ENCODE results near the gene PRRC2A.

The PRRC2A gene

DNA sequence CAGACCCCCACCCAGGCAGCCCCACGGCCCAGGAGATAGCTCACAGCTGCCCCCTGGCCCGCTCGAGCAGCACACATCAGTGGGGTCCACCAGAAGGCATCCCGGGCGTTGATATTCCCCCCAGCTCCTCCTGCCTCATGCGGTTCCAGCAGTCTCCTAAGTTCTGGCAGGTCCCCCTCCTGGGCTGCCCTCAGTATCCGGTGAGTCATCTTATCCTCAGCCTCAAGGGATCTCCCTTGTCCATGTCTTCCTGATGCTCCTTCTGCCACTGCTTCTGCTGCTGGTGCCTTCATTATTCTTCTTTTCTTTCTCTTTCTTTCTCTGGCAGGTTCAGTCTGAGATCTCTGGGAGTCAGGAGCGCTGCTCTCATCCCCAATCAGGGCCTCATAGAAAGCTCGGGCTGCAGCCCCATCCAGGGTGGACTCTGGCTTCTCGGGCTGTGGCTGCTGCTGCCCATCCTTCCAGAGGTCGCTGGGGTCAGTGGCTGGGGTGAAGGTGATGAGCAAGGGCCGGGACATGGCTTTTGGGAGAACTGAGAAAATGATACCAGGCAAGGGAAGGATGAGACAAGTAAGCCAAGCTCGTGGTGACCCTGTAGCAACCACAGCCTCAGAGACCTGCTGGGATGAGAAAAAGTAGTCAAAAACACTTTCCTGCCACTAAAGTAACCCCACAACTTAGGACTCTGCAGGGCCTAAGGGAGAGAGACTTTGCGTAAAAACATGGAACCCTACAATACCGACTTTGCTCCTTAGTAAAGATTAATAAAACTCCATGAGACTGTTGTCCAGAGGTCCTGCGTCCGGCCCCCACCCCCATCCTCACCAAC lies 43.7 kb downstream of the PRRC2A start:
- Histone ChIP-seq H3K36me3 (ENCODE audit: insufficient read depth, low read length) (peaks cover 47% of the 10 kb centered on the region), H3K9me3 (ENCODE audit: low read length) (no peaks in the 10 kb centered on the region), H3K27me3 (ENCODE audit: insufficient read depth, low read length) (no peaks in the 10 kb centered on the region), H3K4me3 (ENCODE audit: low read length) (peak overlapping the region; percentile 63), H2AFZ (ENCODE audit: low read depth, low read length) (peak overlapping the region; percentile 46), H3K4me1 (ENCODE audit: insufficient read depth, low read length) (peaks cover 38% of the 10 kb centered on the region)

DNA sequence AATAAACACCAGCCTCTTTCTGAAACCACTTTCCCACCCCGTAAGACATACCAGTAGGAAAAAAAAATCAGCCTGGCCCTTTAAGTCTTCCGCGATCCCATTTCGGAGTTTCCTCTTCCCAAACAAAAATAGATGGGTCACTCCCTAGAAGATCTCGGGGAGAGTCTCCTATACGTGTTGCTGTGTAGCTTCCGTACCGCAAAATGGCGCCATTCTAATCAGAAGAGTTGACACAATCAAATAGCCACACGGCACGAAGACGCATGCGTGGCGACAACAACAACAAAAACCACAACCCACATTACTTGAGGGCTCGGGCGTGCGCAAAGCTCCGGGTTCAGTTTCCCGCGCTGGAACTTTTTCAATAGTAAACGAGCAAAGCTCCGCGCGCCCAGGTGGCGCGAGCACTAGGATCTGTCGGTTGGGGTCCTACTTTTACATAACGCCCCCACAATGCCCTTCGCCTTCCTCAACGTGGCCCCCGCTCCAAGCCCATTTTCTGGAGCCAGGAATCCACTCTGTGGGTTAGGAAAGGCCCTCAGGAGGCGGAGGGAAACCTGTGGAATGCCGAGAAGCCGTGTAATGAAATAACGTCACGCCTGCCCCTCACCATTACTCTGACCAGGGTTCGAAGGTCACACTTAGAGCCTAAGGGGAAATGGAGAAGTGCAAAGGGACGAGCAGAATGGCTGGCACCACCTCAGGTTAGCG lies 44.4 kb downstream of the PRRC2A start, which contains the start of gene GPANK1:
Gene GPANK1, minus strand, starts transcription at position 208 of the 711 bp plus-strand sequence. CDS start 519 bp downstream, outside the sequence.
- Histone ChIP-seq H2AFZ (ENCODE audit: low read depth, low read length) (peak within 1 kb of the TSS; percentile 46), H3K4me1 (ENCODE audit: insufficient read depth, low read length) (peaks cover 31% of the 10 kb centered on the region), H3K9me3 (ENCODE audit: low read length) (no peaks in the 10 kb centered on the region), H3K4me3 (ENCODE audit: low read length) (peak within 1 kb of the TSS; percentile 63), H3K27me3 (ENCODE audit: insufficient read depth, low read length) (no peaks in the 10 kb centered on the region), H3K36me3 (ENCODE audit: insufficient read depth, low read length) (peaks cover 54% of the 10 kb centered on the region)

DNA sequence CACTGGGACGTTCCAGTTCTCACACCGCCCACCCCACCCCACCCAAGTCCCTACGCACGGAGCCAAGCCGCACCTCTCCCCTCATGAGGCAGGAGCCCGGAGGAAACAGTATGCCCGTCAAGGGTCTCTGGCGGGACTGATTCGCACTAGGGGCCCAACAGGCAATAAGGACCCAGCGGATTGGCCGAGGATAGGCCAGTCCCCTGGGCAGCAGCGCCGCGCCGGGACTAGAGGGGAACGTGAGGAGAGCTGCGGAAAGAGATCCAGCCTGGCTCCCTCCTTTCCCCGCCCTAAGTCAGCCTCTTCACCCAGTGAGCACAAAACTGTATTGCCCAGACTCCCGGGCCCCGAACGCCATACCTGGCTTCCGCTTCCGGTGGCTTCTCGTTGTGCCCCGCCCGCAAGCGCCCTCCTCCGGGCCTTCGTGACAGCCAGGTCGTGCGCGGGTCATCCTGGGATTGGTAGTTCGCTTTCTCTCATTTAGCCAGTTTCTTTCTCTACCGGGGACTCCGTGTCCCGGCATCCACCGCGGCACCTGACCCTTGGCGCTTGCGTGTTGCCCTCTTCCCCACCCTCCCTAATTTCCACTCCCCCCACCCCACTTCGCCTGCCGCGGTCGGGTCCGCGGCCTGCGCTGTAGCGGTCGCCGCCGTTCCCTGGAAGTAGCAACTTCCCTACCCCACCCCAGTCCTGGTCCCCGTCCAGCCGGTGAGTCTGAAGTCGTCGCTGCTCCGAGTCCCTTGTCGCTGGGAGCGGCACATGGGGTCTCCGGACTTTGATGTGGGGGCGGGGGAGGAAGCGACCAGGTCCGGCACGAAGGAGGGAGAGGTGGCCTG lies 45.2 kb downstream of the PRRC2A start, which contains the start of gene CSNK2B:
Gene CSNK2B, plus strand, starts transcription at position 580 of the 836 bp plus-strand sequence. CDS start 752 bp downstream, outside the sequence.
- Histone ChIP-seq H2AFZ (ENCODE audit: low read depth, low read length) (peak within 1 kb of the TSS; percentile 46), H3K36me3 (ENCODE audit: insufficient read depth, low read length) (peaks cover 62% of the 10 kb centered on the region), H3K9me3 (ENCODE audit: low read length) (no peaks in the 10 kb centered on the region), H3K4me3 (ENCODE audit: low read length) (peak within 1 kb of the TSS; percentile 63), H3K27me3 (ENCODE audit: insufficient read depth, low read length) (no peaks in the 10 kb centered on the region), H3K4me1 (ENCODE audit: insufficient read depth, low read length) (peaks cover 26% of the 10 kb centered on the region)

DNA sequence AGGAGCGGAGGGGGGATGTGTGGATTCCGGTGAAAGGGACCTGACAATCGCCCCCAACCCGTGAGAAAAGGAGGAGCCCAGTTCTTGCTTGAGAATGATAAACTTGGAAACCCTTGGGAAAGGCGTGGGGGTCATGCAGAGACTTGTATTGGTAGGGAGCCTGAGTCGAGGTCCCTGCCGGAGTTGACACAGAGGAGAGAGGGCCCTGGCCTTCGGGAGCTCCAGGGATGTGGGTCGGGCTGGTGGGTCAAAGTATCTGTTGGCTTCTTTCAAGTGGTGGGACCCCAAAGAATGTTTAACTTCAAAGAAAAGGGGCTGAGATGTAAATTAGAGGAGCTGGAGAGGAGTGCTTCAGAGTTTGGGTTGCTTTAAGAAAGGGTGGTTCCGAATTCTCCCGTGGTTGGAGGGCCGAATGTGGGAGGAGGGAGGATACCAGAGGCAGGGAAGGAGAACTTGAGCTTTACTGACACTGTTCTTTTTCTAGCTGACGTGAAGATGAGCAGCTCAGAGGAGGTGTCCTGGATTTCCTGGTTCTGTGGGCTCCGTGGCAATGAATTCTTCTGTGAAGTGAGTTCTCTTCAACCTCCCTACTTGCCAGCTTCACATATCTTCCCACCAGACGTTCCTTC lies 45.9 kb downstream of the PRRC2A start:
- Histone ChIP-seq H3K36me3 (ENCODE audit: insufficient read depth, low read length) (peaks cover 68% of the 10 kb centered on the region), H3K27me3 (ENCODE audit: insufficient read depth, low read length) (no peaks in the 10 kb centered on the region), H3K4me1 (ENCODE audit: insufficient read depth, low read length) (peaks cover 22% of the 10 kb centered on the region), H3K4me3 (ENCODE audit: low read length) (peak overlapping the region; percentile 63), H2AFZ (ENCODE audit: low read depth, low read length) (no peak overlapping the region), H3K9me3 (ENCODE audit: low read length) (no peaks in the 10 kb centered on the region)

DNA sequence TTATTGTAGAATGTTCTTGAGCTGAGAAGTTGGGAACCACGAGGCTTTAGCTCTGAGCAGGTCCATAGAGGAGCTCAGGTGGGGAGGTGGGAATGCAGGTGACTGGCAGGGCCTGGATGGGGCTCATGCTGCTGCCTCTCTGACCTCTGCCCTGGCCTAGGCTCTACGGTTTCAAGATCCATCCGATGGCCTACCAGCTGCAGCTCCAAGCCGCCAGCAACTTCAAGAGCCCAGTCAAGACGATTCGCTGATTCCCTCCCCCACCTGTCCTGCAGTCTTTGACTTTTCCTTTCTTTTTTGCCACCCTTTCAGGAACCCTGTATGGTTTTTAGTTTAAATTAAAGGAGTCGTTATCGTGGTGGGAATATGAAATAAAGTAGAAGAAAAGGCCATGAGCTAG lies 49.2 kb downstream of the PRRC2A start, which contains the start of gene LY6G5B:
Gene LY6G5B, plus strand, starts transcription at position 301 of the 400 bp plus-strand sequence. CDS start 975 bp downstream, outside the sequence.
- Histone ChIP-seq H3K9me3 (ENCODE audit: low read length) (no peaks in the 10 kb centered on the region), H3K27me3 (ENCODE audit: insufficient read depth, low read length) (no peaks in the 10 kb centered on the region), H3K36me3 (ENCODE audit: insufficient read depth, low read length) (peaks cover 60% of the 10 kb centered on the region), H2AFZ (ENCODE audit: low read depth, low read length) (no peak within 1 kb of the TSS), H3K4me3 (ENCODE audit: low read length) (no peak within 1 kb of the TSS), H3K4me1 (ENCODE audit: insufficient read depth, low read length) (peaks cover 7% of the 10 kb centered on the region)

DNA sequence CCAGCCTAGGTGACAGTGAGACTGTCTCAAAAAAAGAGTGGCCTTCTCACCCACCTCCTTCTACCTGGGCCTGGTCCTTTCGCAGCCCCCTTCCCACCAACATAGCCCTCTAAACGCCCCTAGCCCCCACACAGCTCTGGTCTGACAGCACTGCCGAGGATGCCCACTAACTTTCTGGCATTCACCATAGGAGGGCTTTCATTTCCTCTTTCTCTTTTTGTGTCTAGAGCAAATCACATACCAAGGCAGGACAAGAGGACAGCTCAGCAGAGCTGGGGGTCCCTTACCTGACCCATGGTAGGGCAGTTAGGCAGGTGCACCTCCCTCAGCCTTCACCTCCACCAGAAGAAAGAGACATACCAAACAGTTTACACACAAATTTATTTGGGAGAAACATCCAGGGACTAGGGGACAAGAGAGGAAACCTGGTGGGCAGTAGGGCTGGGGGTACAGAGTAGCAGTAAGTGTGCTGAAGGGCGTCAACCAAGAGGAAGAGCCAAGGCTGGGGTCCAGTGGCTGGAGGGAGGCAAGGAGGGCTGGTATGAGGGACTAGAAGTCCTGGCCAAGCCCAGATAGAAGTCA lies 55.9 kb downstream of the PRRC2A start:
- Histone ChIP-seq H3K27me3 (ENCODE audit: insufficient read depth, low read length) (no peaks in the 10 kb centered on the region), H3K36me3 (ENCODE audit: insufficient read depth, low read length) (peaks cover 14% of the 10 kb centered on the region), H2AFZ (ENCODE audit: low read depth, low read length) (no peak overlapping the region), H3K9me3 (ENCODE audit: low read length) (no peaks in the 10 kb centered on the region), H3K4me3 (ENCODE audit: low read length) (no peak overlapping the region), H3K4me1 (ENCODE audit: insufficient read depth, low read length) (peaks cover 2% of the 10 kb centered on the region)

DNA sequence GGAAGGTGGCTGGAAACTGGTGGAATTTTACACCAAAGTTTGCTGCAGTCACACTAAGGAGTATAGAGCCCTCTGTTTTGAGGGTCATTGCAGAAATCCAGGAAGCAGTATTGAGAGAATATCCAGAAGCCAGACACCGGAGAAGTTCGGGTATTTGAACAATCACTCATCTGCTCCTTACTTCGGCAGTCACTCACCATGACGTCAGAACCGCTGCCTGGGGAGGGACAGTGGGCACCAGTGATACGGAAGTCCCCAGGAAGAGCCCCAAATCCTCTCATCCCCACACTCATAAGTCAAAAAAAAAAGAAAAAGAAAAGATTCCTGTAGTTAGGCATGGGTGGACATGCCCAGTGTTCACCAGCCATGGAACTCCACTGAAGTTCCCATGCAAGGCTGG lies 56.4 kb downstream of the PRRC2A start:
- peaks cover 9% of the 10 kb centered on the region for H3K36me3 ChIP-seq (ENCODE audit: insufficient read depth, low read length)
- H3K27me3 ChIP-seq (ENCODE audit: insufficient read depth, low read length): no peaks in the 10 kb centered on the region
- no peak overlapping the region for H2AFZ ChIP-seq (ENCODE audit: low read depth, low read length)
- H3K4me3 ChIP-seq (ENCODE audit: low read length): no peak overlapping the region
- H3K9me3 ChIP-seq (ENCODE audit: low read length): no peaks in the 10 kb centered on the region
- peaks cover 2% of the 10 kb centered on the region for H3K4me1 ChIP-seq (ENCODE audit: insufficient read depth, low read length)

DNA sequence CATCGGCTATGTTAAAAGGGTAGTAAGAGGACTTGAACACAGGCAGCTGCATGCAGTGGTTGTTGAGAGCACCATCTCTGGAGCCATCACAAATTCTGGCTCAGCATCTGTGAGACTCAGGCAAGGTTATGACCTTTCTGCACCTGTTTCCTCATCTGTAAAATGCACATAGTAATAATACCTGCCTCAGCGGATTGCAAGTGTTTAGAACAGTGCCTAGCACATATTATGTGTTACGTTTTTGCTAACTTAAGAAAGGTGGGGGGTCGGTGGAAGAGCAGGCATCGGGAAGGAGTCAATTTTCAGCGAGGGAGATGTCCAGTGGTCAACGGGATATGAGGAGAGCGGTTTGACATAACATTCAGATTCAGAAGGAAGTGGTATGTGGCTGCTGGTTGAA lies 57.4 kb downstream of the PRRC2A start:
- Histone ChIP-seq H3K27me3 (ENCODE audit: insufficient read depth, low read length) (no peaks in the 10 kb centered on the region), H3K36me3 (ENCODE audit: insufficient read depth, low read length) (peaks cover 2% of the 10 kb centered on the region), H2AFZ (ENCODE audit: low read depth, low read length) (no peak overlapping the region), H3K9me3 (ENCODE audit: low read length) (no peaks in the 10 kb centered on the region), H3K4me3 (ENCODE audit: low read length) (no peak overlapping the region), H3K4me1 (ENCODE audit: insufficient read depth, low read length) (peaks cover 2% of the 10 kb centered on the region)

DNA sequence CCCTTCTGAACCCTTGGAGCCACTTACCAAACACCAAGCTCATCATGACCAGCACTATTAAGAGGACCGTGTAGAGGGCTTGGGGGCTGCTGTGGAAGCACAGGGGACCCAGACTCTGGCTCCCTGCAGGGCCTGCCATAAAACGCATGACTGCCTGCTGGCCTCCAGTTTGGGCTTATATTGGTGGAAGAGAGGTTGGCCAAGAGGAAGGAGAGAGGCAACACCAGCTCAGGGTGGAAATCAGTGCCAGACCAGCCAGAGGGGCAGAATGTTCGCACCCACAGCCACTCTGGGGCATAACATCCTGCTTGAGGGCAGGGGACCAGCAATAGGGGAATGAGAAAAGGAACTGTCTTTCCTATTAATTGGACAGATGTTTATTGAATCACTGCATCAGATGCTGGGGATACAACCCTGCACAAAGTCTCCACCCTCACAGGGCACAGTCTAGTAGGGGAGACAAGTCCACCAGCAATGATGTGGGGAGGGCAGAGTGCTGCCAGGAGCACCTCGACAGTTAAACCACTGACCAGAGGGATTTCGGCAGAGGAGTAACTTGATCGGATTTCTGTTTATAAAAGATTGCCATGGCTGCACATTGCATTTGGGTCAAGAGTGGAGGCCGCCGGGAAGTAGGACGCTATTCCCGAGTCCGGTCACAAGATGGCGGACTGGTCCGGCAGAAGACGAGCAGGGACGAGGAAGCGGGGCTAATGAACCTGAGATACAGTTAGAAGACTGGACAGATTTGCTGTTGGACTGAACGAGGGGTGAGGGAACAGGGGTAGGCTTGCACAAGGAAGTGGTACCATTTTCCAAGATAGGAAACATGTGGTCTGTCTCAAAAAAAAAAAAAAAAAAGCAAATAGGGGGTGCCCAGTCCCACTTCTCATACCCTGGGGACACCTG lies 60.0 kb downstream of the PRRC2A start, which contains the start of gene LY6G5C:
Gene LY6G5C, minus strand, starts transcription at position 842 of the 909 bp plus-strand sequence. Its CDS starts 694 bp downstream, at position 148.
- Histone ChIP-seq H3K36me3 (ENCODE audit: insufficient read depth, low read length) (peaks cover 17% of the 10 kb centered on the region), H3K4me1 (ENCODE audit: insufficient read depth, low read length) (peaks cover 2% of the 10 kb centered on the region), H3K9me3 (ENCODE audit: low read length) (peaks cover 3% of the 10 kb centered on the region), H2AFZ (ENCODE audit: low read depth, low read length) (no peak within 1 kb of the TSS), H3K27me3 (ENCODE audit: insufficient read depth, low read length) (no peaks in the 10 kb centered on the region), H3K4me3 (ENCODE audit: low read length) (no peak within 1 kb of the TSS)

DNA sequence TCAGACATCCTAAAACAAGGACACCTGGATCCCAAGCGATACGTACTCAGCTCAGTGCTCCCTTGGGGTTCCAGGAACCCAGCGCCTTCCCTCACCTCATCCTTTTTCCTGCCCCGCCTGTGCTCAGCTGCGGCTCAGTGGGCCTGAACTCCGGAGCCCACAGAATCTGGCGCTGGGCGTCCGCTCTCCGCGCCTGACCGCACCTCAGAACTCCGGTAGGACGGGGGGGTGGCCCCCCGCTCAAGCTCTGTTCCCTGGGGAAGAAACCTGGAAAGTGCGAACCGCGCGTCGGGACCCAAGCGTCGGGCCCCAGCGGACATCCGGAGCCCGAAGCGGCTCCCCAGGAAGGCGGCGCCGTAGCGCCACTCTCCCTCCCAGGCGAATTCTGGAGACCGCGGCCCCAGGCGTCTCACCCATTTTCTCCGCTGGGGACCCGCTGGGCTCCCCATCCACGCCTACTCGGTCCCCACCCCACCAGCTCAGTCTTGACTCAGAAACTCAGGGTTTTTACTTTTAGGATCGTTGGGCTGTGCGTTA lies 60.7 kb downstream of the PRRC2A start:
- Histone ChIP-seq H3K9me3 (ENCODE audit: low read length) (peaks cover 3% of the 10 kb centered on the region), H3K4me3 (ENCODE audit: low read length) (no peak overlapping the region), H2AFZ (ENCODE audit: low read depth, low read length) (no peak overlapping the region), H3K36me3 (ENCODE audit: insufficient read depth, low read length) (peaks cover 21% of the 10 kb centered on the region), H3K4me1 (ENCODE audit: insufficient read depth, low read length) (peaks cover 2% of the 10 kb centered on the region), H3K27me3 (ENCODE audit: insufficient read depth, low read length) (no peaks in the 10 kb centered on the region)

DNA sequence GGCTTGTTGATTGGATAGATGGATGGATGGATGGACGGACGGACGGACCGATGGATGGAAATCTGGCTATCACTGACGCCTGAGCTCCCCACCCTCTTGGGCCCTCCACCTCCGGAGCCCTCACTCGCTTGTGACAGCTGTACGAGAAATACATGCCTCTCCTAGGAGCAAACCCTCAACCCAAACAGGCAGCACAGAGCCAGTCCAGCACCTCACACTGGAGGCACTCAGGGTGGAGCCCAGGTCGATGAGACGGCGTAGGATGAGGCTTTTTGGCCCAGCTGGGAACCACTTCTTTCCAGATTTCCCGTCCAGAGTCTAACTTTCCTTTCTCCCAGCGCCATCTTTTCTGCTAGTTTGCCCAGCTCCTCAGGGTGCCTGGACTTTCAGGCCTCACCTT lies 63.1 kb downstream of the PRRC2A start:
- Histone ChIP-seq H2AFZ (ENCODE audit: low read depth, low read length) (no peak overlapping the region), H3K27me3 (ENCODE audit: insufficient read depth, low read length) (no peaks in the 10 kb centered on the region), H3K9me3 (ENCODE audit: low read length) (peaks cover 3% of the 10 kb centered on the region), H3K4me1 (ENCODE audit: insufficient read depth, low read length) (peaks cover 2% of the 10 kb centered on the region), H3K4me3 (ENCODE audit: low read length) (no peak overlapping the region), H3K36me3 (ENCODE audit: insufficient read depth, low read length) (peaks cover 44% of the 10 kb centered on the region)
